ENCODE data around the gene CCNY.

Gene CCNY

GRCh38 chr10:35394411-35394851 lies 58.1 kb downstream of the CCNY start:
- Histone ChIP-seq H3K79me1 (ENCODE audit: low read depth, low read length) (peaks cover 9% of the 10 kb centered on the region), H3K18ac (ENCODE audit: low read length) (no peak overlapping the region), H3K36me3 (replicated peaks in 1 of 2; ENCODE audit: control insufficient read depth in 2 of 2, insufficient read depth in 2 of 2, low read length in 2 of 2) (peaks cover 0 to 2% of the 10 kb centered on the region in 2 donors), H3K27ac (replicated peaks; ENCODE audit: low read length) (no peak overlapping the region), H3K23ac (ENCODE audit: low read depth, low read length, poor library complexity) (no peak overlapping the region), H2AK5ac (ENCODE audit: low read depth, low read length) (no peak overlapping the region), H3K4me3 (ENCODE audit: low read length in 2 of 2) (no peak overlapping the region), H3K9ac (ENCODE audit: low read depth, low read length, poor library complexity) (no peak overlapping the region), H3K4ac (ENCODE audit: low read length) (no peak overlapping the region), H2BK5ac (ENCODE audit: low read length) (no peak overlapping the region), H3K4me1 (ENCODE audit: control insufficient read depth in 2 of 2, insufficient read depth in 1 of 2, low read depth in 1 of 2, low read length in 2 of 2) (peaks cover 13 to 32% of the 10 kb centered on the region in 2 donors), H2BK120ac (ENCODE audit: low read depth, low read length) (no peak overlapping the region), H3K4me2 (ENCODE audit: insufficient read depth, low read length, poor library complexity, severe bottlenecking) (no peak overlapping the region), H4K91ac (ENCODE audit: low read depth, low read length, poor library complexity) (no peak overlapping the region), H3K9me3 (replicated peaks in 1 of 2; ENCODE audit: control insufficient read depth in 2 of 2, insufficient read depth in 1 of 2, low read depth in 1 of 2, low read length in 2 of 2) (peaks cover 2 to 23% of the 10 kb centered on the region in 2 donors), H3K14ac (ENCODE audit: low read length) (no peak overlapping the region), H2AFZ (ENCODE audit: low read length) (no peak overlapping the region), H2BK12ac (ENCODE audit: low read length) (no peak overlapping the region), H3K27me3 (ENCODE audit: control insufficient read depth in 3 of 3, insufficient read depth in 3 of 3, low read depth in 1 of 3, low read length in 3 of 3) (no peaks in the 10 kb centered on the region), H4K8ac (ENCODE audit: low read depth, low read length) (no peak overlapping the region), H2BK15ac (ENCODE audit: low read length) (no peak overlapping the region)
- no peak for DNase-seq (ENCODE audit: low spot score)
- no CpG with 5 or more reads among the region's 6 CpGs for WGBS, 2 donors (ENCODE audit: extremely low coverage in 2 of 2, insufficient read length in 2 of 2, insufficient replicate concordance in 1 of 2)

- Histone ChIP-seq H3K23ac (ENCODE audit: low read depth, low read length, poor library complexity) (no peak overlapping the region), H2BK12ac (ENCODE audit: low read length) (no peak overlapping the region), H4K8ac (ENCODE audit: low read depth, low read length) (no peak overlapping the region), H2AFZ (ENCODE audit: low read length) (no peak overlapping the region), H3K9ac (ENCODE audit: low read depth, low read length, poor library complexity) (no peak overlapping the region), H3K4me2 (ENCODE audit: insufficient read depth, low read length, poor library complexity, severe bottlenecking) (no peak overlapping the region), H2BK15ac (ENCODE audit: low read length) (no peak overlapping the region), H3K79me1 (ENCODE audit: low read depth, low read length) (peaks cover 9% of the 10 kb centered on the region), H3K27ac (replicated peaks; ENCODE audit: low read length) (no peak overlapping the region), H2AK5ac (ENCODE audit: low read depth, low read length) (no peak overlapping the region), H3K36me3 (replicated peaks in 1 of 2; ENCODE audit: control insufficient read depth in 2 of 2, insufficient read depth in 2 of 2, low read length in 2 of 2) (peaks cover 0 to 2% of the 10 kb centered on the region in 2 donors), H3K4me1 (ENCODE audit: control insufficient read depth in 2 of 2, insufficient read depth in 1 of 2, low read depth in 1 of 2, low read length in 2 of 2) (peaks cover 13 to 32% of the 10 kb centered on the region in 2 donors), H4K91ac (ENCODE audit: low read depth, low read length, poor library complexity) (no peak overlapping the region), H3K9me3 (replicated peaks in 1 of 2; ENCODE audit: control insufficient read depth in 2 of 2, insufficient read depth in 1 of 2, low read depth in 1 of 2, low read length in 2 of 2) (peaks cover 2 to 19% of the 10 kb centered on the region in 2 donors), H3K4ac (ENCODE audit: low read length) (no peak overlapping the region), H2BK5ac (ENCODE audit: low read length) (no peak overlapping the region), H3K27me3 (ENCODE audit: control insufficient read depth in 3 of 3, insufficient read depth in 3 of 3, low read depth in 1 of 3, low read length in 3 of 3) (no peaks in the 10 kb centered on the region), H3K18ac (ENCODE audit: low read length) (no peak overlapping the region), H3K14ac (ENCODE audit: low read length) (no peak overlapping the region), H2BK120ac (ENCODE audit: low read depth, low read length) (no peak overlapping the region), H3K4me3 (ENCODE audit: low read length in 2 of 2) (no peak overlapping the region)
- no peak for DNase-seq (ENCODE audit: low spot score)
- no CpG with 5 or more reads among the region's 3 CpGs for WGBS, 2 donors (ENCODE audit: extremely low coverage in 2 of 2, insufficient read length in 2 of 2, insufficient replicate concordance in 1 of 2)
Observed at GRCh38 chr10:35394934-35395333, 58.6 kb downstream of the CCNY start.

- H3K9ac ChIP-seq (ENCODE audit: low read depth, low read length, poor library complexity), result no peak overlapping the region
- H3K9me3 ChIP-seq (replicated peaks in 1 of 2; ENCODE audit: control insufficient read depth in 2 of 2, insufficient read depth in 1 of 2, low read depth in 1 of 2, low read length in 2 of 2), result peaks cover 0 to under 1% of the 10 kb centered on the region in 2 donors
- no peak overlapping the region for H3K27ac ChIP-seq (replicated peaks; ENCODE audit: low read length)
- H3K36me3 ChIP-seq (replicated peaks in 1 of 2; ENCODE audit: control insufficient read depth in 2 of 2, insufficient read depth in 2 of 2, low read length in 2 of 2), result peaks cover 0 to 2% of the 10 kb centered on the region in 2 donors
- no peak overlapping the region for H2BK15ac ChIP-seq (ENCODE audit: low read length)
- H3K4ac ChIP-seq (ENCODE audit: low read length), result no peak overlapping the region
- no peak overlapping the region for H2AK5ac ChIP-seq (ENCODE audit: low read depth, low read length)
- H2BK120ac ChIP-seq (ENCODE audit: low read depth, low read length), result no peak overlapping the region
- no peak overlapping the region for H4K8ac ChIP-seq (ENCODE audit: low read depth, low read length)
- no peak overlapping the region for H2BK12ac ChIP-seq (ENCODE audit: low read length)
- no peak overlapping the region for H2AFZ ChIP-seq (ENCODE audit: low read length)
- DNase-seq (ENCODE audit: low spot score), result no peak
- no peaks in the 10 kb centered on the region for H3K27me3 ChIP-seq (ENCODE audit: control insufficient read depth in 3 of 3, insufficient read depth in 3 of 3, low read depth in 1 of 3, low read length in 3 of 3)
- H3K4me2 ChIP-seq (ENCODE audit: insufficient read depth, low read length, poor library complexity, severe bottlenecking), result no peak overlapping the region
- peak overlapping the region; percentile 31 for H3K18ac ChIP-seq (ENCODE audit: low read length)
- no peak overlapping the region for H3K23ac ChIP-seq (ENCODE audit: low read depth, low read length, poor library complexity)
- no peak overlapping the region for H2BK5ac ChIP-seq (ENCODE audit: low read length)
- H3K79me1 ChIP-seq (ENCODE audit: low read depth, low read length), result peaks cover 9% of the 10 kb centered on the region
- no peak overlapping the region for H3K4me3 ChIP-seq (ENCODE audit: low read length in 2 of 2)
- no peak overlapping the region for H4K91ac ChIP-seq (ENCODE audit: low read depth, low read length, poor library complexity)
- H3K14ac ChIP-seq (ENCODE audit: low read length), result no peak overlapping the region
- WGBS, 2 donors (ENCODE audit: extremely low coverage in 2 of 2, insufficient read length in 2 of 2, insufficient replicate concordance in 1 of 2), result no CpG with 5 or more reads among the region's 12 CpGs
- peaks cover 13 to 34% of the 10 kb centered on the region in 2 donors for H3K4me1 ChIP-seq (ENCODE audit: control insufficient read depth in 2 of 2, insufficient read depth in 1 of 2, low read depth in 1 of 2, low read length in 2 of 2)
Observed at GRCh38 chr10:35396560-35397434, 60.5 kb downstream of the CCNY start.

- no peak for DNase-seq (ENCODE audit: low spot score)
- H3K27me3 ChIP-seq (ENCODE audit: control insufficient read depth in 3 of 3, insufficient read depth in 3 of 3, low read depth in 1 of 3, low read length in 3 of 3), result no peaks in the 10 kb centered on the region
- WGBS, 2 donors (ENCODE audit: extremely low coverage in 2 of 2, insufficient read length in 2 of 2, insufficient replicate concordance in 1 of 2), result no CpG with 5 or more reads among the region's 4 CpGs
- H3K79me1 ChIP-seq (ENCODE audit: low read depth, low read length), result peaks cover 9% of the 10 kb centered on the region
- no peak overlapping the region for H2BK12ac ChIP-seq (ENCODE audit: low read length)
- H3K4me2 ChIP-seq (ENCODE audit: insufficient read depth, low read length, poor library complexity, severe bottlenecking), result no peak overlapping the region
- H3K36me3 ChIP-seq (replicated peaks in 1 of 2; ENCODE audit: control insufficient read depth in 2 of 2, insufficient read depth in 2 of 2, low read length in 2 of 2), result peaks cover 0 to 2% of the 10 kb centered on the region in 2 donors
- no peak overlapping the region for H2BK5ac ChIP-seq (ENCODE audit: low read length)
- H3K18ac ChIP-seq (ENCODE audit: low read length), result peak overlapping the region; percentile 81
- H2BK15ac ChIP-seq (ENCODE audit: low read length), result no peak overlapping the region
- no peak overlapping the region for H3K4me3 ChIP-seq (ENCODE audit: low read length in 2 of 2)
- peak overlapping the region; percentile 28 for H3K23ac ChIP-seq (ENCODE audit: low read depth, low read length, poor library complexity)
- H3K4ac ChIP-seq (ENCODE audit: low read length), result no peak overlapping the region
- peaks cover 13 to 28% of the 10 kb centered on the region in 2 donors for H3K4me1 ChIP-seq (ENCODE audit: control insufficient read depth in 2 of 2, insufficient read depth in 1 of 2, low read depth in 1 of 2, low read length in 2 of 2)
- no peak overlapping the region for H3K27ac ChIP-seq (replicated peaks; ENCODE audit: low read length)
- peak overlapping the region; percentile 64 for H2AK5ac ChIP-seq (ENCODE audit: low read depth, low read length)
- no peak overlapping the region for H4K8ac ChIP-seq (ENCODE audit: low read depth, low read length)
- H3K9ac ChIP-seq (ENCODE audit: low read depth, low read length, poor library complexity), result no peak overlapping the region
- peak overlapping the region; percentile 33 for H3K14ac ChIP-seq (ENCODE audit: low read length)
- H2AFZ ChIP-seq (ENCODE audit: low read length), result no peak overlapping the region
- H4K91ac ChIP-seq (ENCODE audit: low read depth, low read length, poor library complexity), result no peak overlapping the region
- no peaks in the 10 kb centered on the region for H3K9me3 ChIP-seq (replicated peaks in 1 of 2; ENCODE audit: control insufficient read depth in 2 of 2, insufficient read depth in 1 of 2, low read depth in 1 of 2, low read length in 2 of 2)
- H2BK120ac ChIP-seq (ENCODE audit: low read depth, low read length), result no peak overlapping the region
Observed at GRCh38 chr10:35397953-35398352, 61.6 kb downstream of the CCNY start.
